Activated T-helper 2 cell treated with anti-CD3 and anti-CD28 coated beads, Interferon-gamma antibody, Interleukin-2, Interleukin-4, amounts not matched to agents 10 μg/mL and 5 μg/mL and 100 μg/mL, durations not matched to agents 14 hours and 24 hours and 36 hours (primary cell): ENCODE results near the gene ANK2. TPM values are rescaled to one million over a fixed set of nuclear protein-coding genes. Genes with fewer than 3 reads are reported as not detected.

Experiments
- DNase-seq: peaks from one replicate; pipeline ENCODE4 v3.0.0; 2021; ENCODE audit warnings: low spot score
- H3K27ac Mint-ChIP-seq: one replicate; pipeline ENCODE4 v1.8.0; 2021; ENCODE audit warnings: mixed read lengths
- H3K27me3 Mint-ChIP-seq: one replicate; pipeline ENCODE4 v1.8.0; 2021; ENCODE audit warnings: low read depth, mixed read lengths
- H3K36me3 Mint-ChIP-seq: one replicate; pipeline ENCODE4 v1.8.0; 2021; ENCODE audit warnings: low read depth, mixed read lengths
- H3K4me1 Mint-ChIP-seq: one replicate; pipeline ENCODE4 v1.8.0; 2021; ENCODE audit warnings: low read depth, mixed read lengths
- H3K4me3 Mint-ChIP-seq: one replicate; pipeline ENCODE4 v1.8.0; 2021; ENCODE audit warnings: low read depth, mild to moderate bottlenecking, moderate library complexity, mixed read lengths
- H3K9me3 Mint-ChIP-seq: one replicate; pipeline ENCODE4 v1.8.0; 2021; ENCODE audit warnings: mixed read lengths
- intact Hi-C: fragments of 100-400 bp; cut with micrococcal nuclease; formaldehyde crosslinking; loops from one replicate; pipeline ENCODE4 v1.15.1; 2023
- total RNA-seq: library from RNA; stranded (reverse); gene quantifications from 2 replicates; pipeline ENCODE4 v1.2.3, GENCODE V29; 2022

Gene ANK2
- 2.5 and 2.9 TPM in 2 replicates for total RNA-seq

GRCh38 chr4:113049421-113050370, at the start of gene ANK2:
Gene ANK2 (plus strand): TSS chr4:113049653. CDS start chr4:113049729, 76 bp downstream.
- no peaks in the 10 kb centered on the region for H3K36me3 Mint-ChIP-seq
- intact Hi-C loops, result no loop called here
- no peak within 1 kb of the TSS for H3K4me3 Mint-ChIP-seq
- no peak for DNase-seq
- no peak within 1 kb of the TSS for H3K27ac Mint-ChIP-seq
- H3K4me1 Mint-ChIP-seq, result peaks cover 6% of the 10 kb centered on the region
- H3K27me3 Mint-ChIP-seq, result peaks cover 3% of the 10 kb centered on the region
- no peaks in the 10 kb centered on the region for H3K9me3 Mint-ChIP-seq

- Mint-ChIP-seq H3K4me1 (no peaks in the 10 kb centered on the region), H3K36me3 (no peaks in the 10 kb centered on the region), H3K9me3 (no peaks in the 10 kb centered on the region), H3K27ac (no peak overlapping the region), H3K4me3 (no peak overlapping the region), H3K27me3 (no peaks in the 10 kb centered on the region)
- DNase-seq, result no peak
- intact Hi-C loops, result no loop called here
Observed at GRCh38 chr4:113003841-113004240, 45.6 kb upstream of the ANK2 start.

- H3K27ac Mint-ChIP-seq, result no peak overlapping the region
- no peaks in the 10 kb centered on the region for H3K27me3 Mint-ChIP-seq
- H3K4me3 Mint-ChIP-seq, result no peak overlapping the region
- DNase-seq, result no peak
- no peaks in the 10 kb centered on the region for H3K36me3 Mint-ChIP-seq
- H3K9me3 Mint-ChIP-seq, result no peaks in the 10 kb centered on the region
- H3K4me1 Mint-ChIP-seq, result no peaks in the 10 kb centered on the region
- intact Hi-C loops, result no loop called here
Observed at GRCh38 chr4:113004655-113005054, 44.8 kb upstream of the ANK2 start.

GRCh38 chr4:113006632-113007031, 42.8 kb upstream of the ANK2 start:
- Mint-ChIP-seq H3K27me3 (no peaks in the 10 kb centered on the region), H3K4me1 (no peaks in the 10 kb centered on the region), H3K4me3 (no peak overlapping the region), H3K36me3 (no peaks in the 10 kb centered on the region), H3K9me3 (no peaks in the 10 kb centered on the region), H3K27ac (no peak overlapping the region)
- DNase-seq, result no peak
- intact Hi-C loops, result no loop called here

- no peak for DNase-seq
- Mint-ChIP-seq H3K9me3 (no peaks in the 10 kb centered on the region), H3K36me3 (no peaks in the 10 kb centered on the region), H3K27ac (no peak overlapping the region), H3K27me3 (no peaks in the 10 kb centered on the region), H3K4me3 (no peak overlapping the region), H3K4me1 (no peaks in the 10 kb centered on the region)
- intact Hi-C loops, result no loop called here
Observed at GRCh38 chr4:113007151-113007550, 42.3 kb upstream of the ANK2 start.

GRCh38 chr4:113008135-113008534, 41.3 kb upstream of the ANK2 start:
- no peak for DNase-seq
- intact Hi-C loops, result no loop called here
- no peaks in the 10 kb centered on the region for H3K36me3 Mint-ChIP-seq
- no peaks in the 10 kb centered on the region for H3K9me3 Mint-ChIP-seq
- no peaks in the 10 kb centered on the region for H3K4me1 Mint-ChIP-seq
- no peak overlapping the region for H3K27ac Mint-ChIP-seq
- H3K4me3 Mint-ChIP-seq, result no peak overlapping the region
- H3K27me3 Mint-ChIP-seq, result no peaks in the 10 kb centered on the region

- Mint-ChIP-seq H3K27me3 (no peaks in the 10 kb centered on the region), H3K36me3 (no peaks in the 10 kb centered on the region), H3K4me3 (no peak overlapping the region), H3K4me1 (no peaks in the 10 kb centered on the region), H3K27ac (no peak overlapping the region), H3K9me3 (no peaks in the 10 kb centered on the region)
- no peak for DNase-seq
- intact Hi-C loops, result no loop called here
Observed at GRCh38 chr4:113008716-113009115, 40.7 kb upstream of the ANK2 start.

- Mint-ChIP-seq H3K36me3 (no peaks in the 10 kb centered on the region), H3K27ac (no peak overlapping the region), H3K9me3 (no peaks in the 10 kb centered on the region), H3K4me3 (no peak overlapping the region), H3K4me1 (no peaks in the 10 kb centered on the region), H3K27me3 (no peaks in the 10 kb centered on the region)
- intact Hi-C loops, result no loop called here
- no peak for DNase-seq
Observed at GRCh38 chr4:113009461-113009860, 40.0 kb upstream of the ANK2 start.

GRCh38 chr4:113012122-113012725, 37.2 kb upstream of the ANK2 start:
- H3K4me3 Mint-ChIP-seq, result no peak overlapping the region
- no peaks in the 10 kb centered on the region for H3K9me3 Mint-ChIP-seq
- H3K27ac Mint-ChIP-seq, result no peak overlapping the region
- no peaks in the 10 kb centered on the region for H3K27me3 Mint-ChIP-seq
- H3K4me1 Mint-ChIP-seq, result no peaks in the 10 kb centered on the region
- no peak for DNase-seq
- no peaks in the 10 kb centered on the region for H3K36me3 Mint-ChIP-seq
- intact Hi-C loops, result no loop called here

GRCh38 chr4:113012786-113013185, 36.7 kb upstream of the ANK2 start:
- no peak overlapping the region for H3K27ac Mint-ChIP-seq
- H3K4me1 Mint-ChIP-seq, result no peaks in the 10 kb centered on the region
- no peaks in the 10 kb centered on the region for H3K27me3 Mint-ChIP-seq
- intact Hi-C loops, result no loop called here
- H3K36me3 Mint-ChIP-seq, result no peaks in the 10 kb centered on the region
- H3K9me3 Mint-ChIP-seq, result no peaks in the 10 kb centered on the region
- no peak for DNase-seq
- H3K4me3 Mint-ChIP-seq, result no peak overlapping the region

- intact Hi-C loops, result no loop called here
- Mint-ChIP-seq H3K4me1 (no peaks in the 10 kb centered on the region), H3K4me3 (no peak overlapping the region), H3K27ac (no peak overlapping the region), H3K36me3 (no peaks in the 10 kb centered on the region), H3K27me3 (no peaks in the 10 kb centered on the region), H3K9me3 (no peaks in the 10 kb centered on the region)
- DNase-seq, result no peak
Observed at GRCh38 chr4:113013751-113014150, 35.7 kb upstream of the ANK2 start.

GRCh38 chr4:113016377-113016776, 33.1 kb upstream of the ANK2 start:
- no peak overlapping the region for H3K4me3 Mint-ChIP-seq
- no peak for DNase-seq
- no peaks in the 10 kb centered on the region for H3K4me1 Mint-ChIP-seq
- no peak overlapping the region for H3K27ac Mint-ChIP-seq
- intact Hi-C loops, result no loop called here
- H3K36me3 Mint-ChIP-seq, result no peaks in the 10 kb centered on the region
- no peaks in the 10 kb centered on the region for H3K27me3 Mint-ChIP-seq
- H3K9me3 Mint-ChIP-seq, result no peaks in the 10 kb centered on the region

- no peaks in the 10 kb centered on the region for H3K4me1 Mint-ChIP-seq
- no peaks in the 10 kb centered on the region for H3K36me3 Mint-ChIP-seq
- no peak overlapping the region for H3K4me3 Mint-ChIP-seq
- no peaks in the 10 kb centered on the region for H3K27me3 Mint-ChIP-seq
- intact Hi-C loops, result no loop called here
- no peaks in the 10 kb centered on the region for H3K9me3 Mint-ChIP-seq
- DNase-seq, result no peak
- H3K27ac Mint-ChIP-seq, result no peak overlapping the region
Observed at GRCh38 chr4:113020966-113021365, 28.5 kb upstream of the ANK2 start.
